Mucosa of gallbladder (tissue), 1 donor: ENCODE results near the gene RELN. TPM values are rescaled to one million over a fixed set of nuclear protein-coding genes. Genes with fewer than 3 reads are reported as not detected.

ENCODE experiments used
- DNase-seq: peaks from one replicate; pipeline ENCODE4 v3.0.0-alpha.2; 2020; ENCODE audit warnings: low spot score
- total RNA-seq: library from RNA; stranded (reverse); gene quantifications from one replicate; pipeline ENCODE4 v1.2.1, GENCODE V29; 2021
- donor health status: DM: no; HTN: no; CAD: no.

The RELN gene
- total RNA-seq, 1 donor from 2014 or later, result 1.8 TPM

GRCh38 chr7:103989785-103990767 lies 618 bp upstream of the RELN start:
- DNase-seq, result no peak

- DNase-seq, result no peak
These were observed 824 bp downstream of the RELN start for GRCh38 chr7:103988468-103989199.

DNA sequence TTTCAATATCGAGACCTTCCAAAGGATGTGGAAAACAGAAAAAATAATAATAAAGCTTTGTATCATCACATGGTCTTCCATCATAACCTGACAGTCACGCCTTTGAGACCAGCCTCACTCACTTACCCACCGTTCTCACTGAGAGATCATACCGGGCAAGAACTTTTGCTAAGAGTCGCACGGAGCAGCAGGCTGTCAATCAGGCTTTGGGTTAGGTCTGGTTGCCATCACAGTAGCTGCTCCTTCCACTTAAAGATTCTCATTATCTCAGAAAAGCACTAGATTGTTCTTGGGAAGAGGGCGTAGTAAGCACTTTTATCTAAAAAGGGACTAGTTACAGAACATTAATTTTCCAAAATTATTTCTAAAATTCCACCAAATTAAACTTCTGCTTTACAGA lies 2.0 kb downstream of the RELN start:
- DNase-seq, result no peak

DNA sequence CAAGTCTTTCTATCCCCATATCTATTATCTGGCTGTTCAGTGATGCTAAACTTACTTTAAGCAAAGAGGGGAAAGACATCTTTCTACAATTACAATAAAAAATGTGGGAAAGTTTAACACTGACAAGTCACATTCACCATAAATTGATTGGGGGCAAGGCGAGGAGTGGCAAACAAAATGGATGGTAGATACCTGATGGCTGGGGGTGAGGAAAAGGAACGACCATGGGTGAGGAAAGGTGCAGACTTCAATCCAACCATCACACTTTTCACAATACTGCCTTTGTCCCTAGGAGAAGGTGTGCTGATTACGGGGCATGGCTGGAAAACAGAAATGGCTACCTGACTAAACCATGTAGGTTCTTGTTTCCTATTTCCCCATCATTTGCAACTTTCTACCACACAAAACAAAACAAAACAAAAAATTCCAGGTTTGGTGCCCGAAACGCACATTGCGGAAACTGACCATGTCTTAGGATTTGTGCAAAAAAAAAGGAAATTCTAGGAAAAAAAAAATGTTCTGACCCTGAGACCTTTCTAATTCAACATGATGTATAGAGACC lies 3.8 kb downstream of the RELN start:
- no peak for DNase-seq

GRCh38 chr7:103984050-103984449 lies 5.4 kb downstream of the RELN start:
- no peak for DNase-seq

- DNase-seq, result no peak
These were observed 6.1 kb downstream of the RELN start for GRCh38 chr7:103983201-103983977.

DNA sequence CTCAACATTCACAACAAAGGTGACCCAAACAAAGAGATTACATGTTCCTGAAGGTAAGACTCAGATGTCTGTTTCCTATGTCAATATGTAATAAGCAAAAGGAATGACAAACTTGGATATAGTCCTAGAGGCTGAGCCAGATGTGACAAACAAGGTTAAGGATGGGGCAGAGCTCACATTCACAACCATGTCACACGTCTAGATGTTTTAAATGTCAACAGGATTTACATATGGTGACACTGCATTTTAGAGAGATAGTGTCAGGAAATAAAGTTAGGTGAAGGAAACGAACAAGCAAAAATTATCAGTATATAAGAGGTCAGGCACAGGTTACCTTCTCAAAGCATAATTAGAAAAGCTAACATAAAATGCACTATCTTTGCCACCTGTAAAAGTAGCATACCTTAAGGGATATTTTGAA lies 8.4 kb downstream of the RELN start:
- DNase-seq, result no peak

- DNase-seq, result no peak
These were observed 16.6 kb downstream of the RELN start for GRCh38 chr7:103972779-103973434.

DNA sequence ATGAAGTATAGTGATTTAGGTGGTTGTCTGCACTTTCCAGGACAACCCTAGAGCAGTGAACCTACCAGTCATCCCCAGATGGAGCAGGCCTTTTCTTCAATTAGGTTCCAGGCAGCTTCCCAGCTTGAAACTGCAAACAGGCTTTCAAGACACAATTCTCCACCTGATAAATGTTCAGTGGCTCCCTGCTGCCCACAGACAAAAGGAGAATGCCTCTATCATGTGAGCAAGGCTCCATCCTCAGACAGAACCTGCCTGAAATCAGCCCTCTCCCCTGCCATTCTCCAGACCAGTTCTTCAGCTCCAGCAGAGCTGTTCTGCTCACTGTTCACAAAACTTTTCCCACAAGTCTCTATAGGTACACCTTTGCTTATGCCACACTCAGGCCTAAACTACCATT lies 22.1 kb downstream of the RELN start:
- DNase-seq, result no peak

GRCh38 chr7:103966593-103967277 lies 22.7 kb downstream of the RELN start:
- no peak for DNase-seq

DNA sequence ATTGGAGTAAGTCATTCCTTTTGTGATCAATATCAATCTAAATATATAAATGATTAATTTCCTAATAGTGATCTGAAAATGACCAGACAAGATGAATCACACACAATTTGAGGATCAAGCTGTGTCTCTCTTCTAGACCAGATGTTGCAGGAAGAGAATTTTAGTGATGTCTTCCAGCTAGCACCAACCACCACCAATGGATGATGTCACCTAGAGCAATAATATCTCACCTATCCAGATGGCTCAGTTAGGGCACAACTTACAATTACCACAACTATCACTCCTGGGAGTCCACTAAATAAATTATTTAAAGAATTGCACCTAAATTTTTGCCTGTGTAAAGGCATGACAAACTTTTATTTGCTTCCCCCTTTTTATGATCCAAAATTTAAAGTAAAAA lies 25.2 kb downstream of the RELN start:
- no peak for DNase-seq

DNA sequence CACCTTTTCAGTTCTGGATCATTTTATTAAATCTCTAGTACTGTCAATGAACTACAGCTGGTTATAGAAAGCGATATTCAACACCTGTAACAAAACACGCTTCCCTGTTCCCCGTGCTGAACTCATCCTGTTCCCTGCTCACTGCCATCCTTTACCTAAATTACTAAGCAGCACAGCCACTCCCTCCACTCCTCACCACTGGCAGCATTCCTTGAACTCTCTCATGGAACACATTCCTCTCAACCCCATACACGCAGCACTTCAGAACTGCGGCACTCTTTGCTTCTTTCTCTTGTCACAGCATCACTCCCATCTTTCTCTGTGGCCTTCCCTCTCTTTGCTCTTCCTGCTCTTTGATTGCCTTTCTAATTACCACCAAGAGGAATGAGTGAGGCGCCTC lies 27.4 kb downstream of the RELN start:
- DNase-seq, result no peak

GRCh38 chr7:103958284-103958818 lies 31.1 kb downstream of the RELN start:
- DNase-seq, result no peak

- no peak for DNase-seq
These were observed 33.5 kb downstream of the RELN start for GRCh38 chr7:103955985-103956384.

DNA sequence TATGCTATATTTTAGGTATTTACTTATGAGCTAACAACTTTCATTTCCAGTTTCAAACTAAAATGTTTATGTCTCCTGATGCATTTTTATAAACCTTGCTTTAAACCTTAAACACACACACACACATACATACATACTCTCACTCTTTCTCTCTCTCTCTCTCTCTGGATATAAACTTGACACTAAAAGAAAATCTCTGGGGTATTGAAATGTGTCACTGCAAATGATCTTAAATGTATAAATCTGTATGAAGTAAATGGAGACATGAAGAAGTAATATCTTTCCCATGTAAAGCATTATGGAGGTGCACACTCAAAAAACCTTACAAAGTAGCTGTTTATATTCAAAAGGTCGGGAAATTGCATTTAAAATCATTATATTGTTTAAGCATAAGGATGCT lies 37.0 kb downstream of the RELN start:
- no peak for DNase-seq

DNA sequence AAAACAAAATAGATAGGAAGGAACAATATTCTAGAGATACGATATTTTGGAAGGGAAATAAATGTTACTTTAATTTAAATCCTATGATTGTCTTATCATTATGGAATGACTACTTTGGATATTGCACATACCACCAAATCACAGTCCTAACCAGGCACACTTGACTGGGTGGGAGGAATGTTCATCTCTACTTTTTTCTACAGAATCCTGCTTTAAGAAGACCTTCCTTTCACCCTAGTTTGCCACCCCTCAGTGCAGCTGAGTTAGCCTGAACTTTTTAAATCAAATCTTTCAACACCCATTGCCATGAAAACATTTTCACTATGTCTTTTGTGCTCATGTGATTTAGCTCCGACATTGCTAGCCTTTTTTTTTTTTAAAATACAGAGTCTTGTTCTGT lies 38.1 kb downstream of the RELN start:
- no peak for DNase-seq

GRCh38 chr7:103949374-103949773 lies 40.1 kb downstream of the RELN start:
- DNase-seq, result no peak

GRCh38 chr7:103947026-103947655 lies 42.3 kb downstream of the RELN start:
- no peak for DNase-seq

- no peak for DNase-seq
These were observed 45.1 kb downstream of the RELN start for GRCh38 chr7:103944230-103944900.
